GM15510 (cell line): Measurements from ENCODE around the gene SLC27A4.

Source experiments
- POLR2A ChIP-seq: IDR thresholded peaks from 3 replicates; pipeline ENCODE4 v1.6.1; 2011; ENCODE audit warnings: borderline replicate concordance; ENCODE audit not compliant: insufficient read length; ENCODE audit errors: extremely low read depth

Gene SLC27A4

GRCh38 chr9:128317629-128318028 is 22.7 kb upstream of the SLC27A4 start:
- no peak for TF ChIP-seq POLR2A

DNA sequence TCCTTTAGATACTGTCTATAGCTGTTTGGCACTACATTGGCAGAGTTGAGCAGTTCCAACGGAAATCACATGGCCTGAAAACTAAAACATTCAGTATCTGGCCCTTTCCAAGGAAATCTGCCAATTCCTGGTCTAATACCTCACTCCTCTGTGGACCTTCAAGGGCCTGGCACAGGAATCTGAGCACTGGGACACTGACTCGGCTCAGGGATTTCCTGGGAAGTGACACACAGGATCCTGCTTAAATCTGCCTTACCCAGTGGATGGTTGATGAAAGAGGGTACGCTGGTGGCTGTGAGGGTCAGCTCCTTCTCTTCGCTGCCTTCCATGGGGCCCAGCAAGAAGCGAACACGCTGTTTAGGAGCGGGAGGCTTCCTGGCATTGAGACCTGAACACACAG is 19.0 kb upstream of the SLC27A4 start:
- TF ChIP-seq POLR2A: no peak

DNA sequence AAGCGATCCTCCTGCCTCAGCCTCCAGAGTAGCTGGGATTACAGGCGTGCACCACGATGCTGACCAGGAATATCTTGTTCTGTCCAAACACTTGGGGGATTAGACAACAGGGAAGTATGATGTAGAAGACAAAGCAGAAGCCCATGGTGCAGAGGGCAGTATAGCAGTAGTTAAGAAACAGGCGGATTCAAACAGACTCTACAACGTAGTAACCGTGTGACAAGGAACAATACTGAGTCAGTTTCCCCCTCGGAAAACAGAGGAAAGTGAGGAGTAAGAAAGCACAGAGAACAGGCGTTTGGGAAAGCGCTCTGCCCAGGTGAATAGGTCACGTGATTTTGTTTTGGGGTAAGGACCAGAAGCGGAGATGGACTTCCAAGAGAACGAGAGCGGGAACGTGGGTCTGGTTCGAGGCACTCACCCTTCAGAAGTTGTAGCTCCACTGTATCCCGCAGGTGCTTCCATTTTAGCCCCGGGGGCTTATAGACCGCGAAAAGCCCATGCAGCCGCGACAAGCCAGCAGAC is 18.4 kb upstream of the SLC27A4 start:
- no peak for TF ChIP-seq POLR2A

DNA sequence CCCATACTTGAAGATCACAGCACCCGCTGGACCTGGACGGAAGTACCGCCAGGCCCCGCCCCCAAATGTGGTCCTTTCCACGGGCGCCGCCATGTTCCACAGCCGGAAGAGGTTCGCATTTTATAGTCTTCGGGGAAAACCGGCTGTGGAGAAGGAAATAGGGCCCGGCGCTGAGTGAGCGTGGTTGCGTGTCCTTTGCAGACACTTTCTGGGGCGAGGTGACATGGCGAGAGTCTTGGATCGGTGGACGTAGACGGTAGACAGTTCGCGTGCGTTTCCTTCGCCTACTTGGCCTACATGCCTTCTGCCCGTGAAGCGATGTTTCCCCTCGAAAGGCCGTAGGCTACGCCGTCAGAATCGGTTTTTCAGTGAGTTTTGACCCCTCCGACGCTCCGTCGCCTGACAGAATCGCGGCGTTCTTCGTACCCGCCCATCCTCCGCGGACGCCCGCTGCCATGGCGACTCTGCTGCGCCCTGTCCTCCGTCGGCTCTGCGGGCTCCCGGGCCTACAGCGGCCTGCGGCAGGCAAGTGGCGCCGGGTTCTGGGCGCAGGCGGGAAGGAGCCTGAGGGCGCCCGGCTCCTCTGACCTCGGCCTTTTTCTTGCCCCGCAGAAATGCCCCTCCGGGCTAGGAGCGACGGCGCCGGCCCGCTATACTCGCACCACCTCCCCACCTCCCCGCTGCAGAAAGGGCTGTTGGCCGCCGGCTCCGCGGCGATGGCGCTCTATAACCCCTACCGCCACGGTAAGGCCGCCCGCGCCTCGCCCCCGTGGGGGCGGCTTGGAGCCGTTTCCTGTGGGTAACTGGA is 17.7 kb upstream of the SLC27A4 start, which contains the start of the genes COQ4 and TRUB2:
Gene COQ4, plus strand, starts transcription at position 436 of the 808 bp plus-strand sequence. Its CDS starts 20 bp downstream, at position 456.
Gene TRUB2, minus strand, starts transcription at position 44 of the 808 bp plus-strand sequence. Its CDS starts 39 bp downstream, at position 5.
- peak; percentile 79 for TF ChIP-seq POLR2A

GRCh38 chr9:128323212-128323730 is 17.1 kb upstream of the SLC27A4 start:
- TF ChIP-seq POLR2A: no peak

DNA sequence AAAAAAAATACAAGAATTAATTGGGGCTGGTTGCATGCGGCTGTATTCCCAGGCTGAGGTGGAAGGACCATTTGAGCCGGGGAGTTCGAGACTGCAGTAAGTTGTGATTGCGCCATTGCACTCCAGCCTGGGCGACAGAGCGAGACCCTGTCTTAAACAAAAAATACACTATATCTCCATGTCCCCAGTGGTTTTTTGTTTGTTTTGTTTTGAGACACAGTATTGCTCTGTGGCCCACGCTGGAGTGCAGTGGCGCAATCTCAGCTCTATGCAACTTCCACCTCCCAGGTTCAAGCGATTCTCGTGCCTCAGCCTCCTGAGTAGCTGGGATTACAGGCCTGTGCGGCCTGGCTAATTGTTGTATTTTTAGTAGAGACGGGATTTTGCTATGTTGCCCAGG is 16.5 kb upstream of the SLC27A4 start:
- no peak for TF ChIP-seq POLR2A

GRCh38 chr9:128324401-128324800 is 15.9 kb upstream of the SLC27A4 start:
- no peak for TF ChIP-seq POLR2A

DNA sequence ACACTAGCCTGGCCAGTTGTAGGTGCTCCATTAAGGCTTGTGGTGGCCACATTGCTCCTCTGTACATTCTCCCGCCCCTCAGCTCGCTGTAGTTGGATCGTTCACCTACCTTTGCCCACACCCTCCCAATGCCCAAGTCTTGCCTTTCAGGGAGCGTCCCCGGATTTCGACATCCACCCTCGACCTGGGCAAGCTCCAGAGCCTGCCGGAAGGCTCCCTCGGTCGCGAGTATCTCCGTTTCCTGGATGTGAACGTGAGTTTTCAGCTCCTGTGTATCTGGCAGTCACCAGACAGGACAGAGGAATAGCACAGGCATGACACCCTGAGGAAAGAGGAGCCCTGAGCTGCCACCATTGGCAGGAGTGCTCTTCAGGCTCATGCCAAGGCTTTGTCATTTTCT is 14.7 kb upstream of the SLC27A4 start:
- no peak for TF ChIP-seq POLR2A

DNA sequence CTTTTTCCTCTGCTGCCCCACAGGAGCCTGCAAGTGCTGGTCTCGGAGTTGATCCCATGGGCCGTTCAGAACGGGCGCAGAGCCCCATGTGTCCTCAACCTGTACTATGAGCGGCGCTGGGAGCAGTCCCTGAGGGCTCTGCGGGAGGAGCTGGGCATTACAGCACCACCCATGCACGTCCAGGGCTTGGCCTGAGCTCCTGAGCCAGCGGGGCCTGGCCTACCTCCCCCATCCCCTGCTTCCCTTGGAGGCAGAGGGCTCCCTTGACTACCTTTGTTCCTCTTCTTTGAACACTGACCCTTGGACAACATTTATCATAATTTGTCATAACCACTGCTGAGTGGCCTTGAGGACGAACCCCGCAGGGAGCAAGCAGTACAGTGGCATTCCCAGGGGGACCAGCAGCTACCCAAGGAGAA is 6.9 kb upstream of the SLC27A4 start:
- TF ChIP-seq POLR2A: no peak

DNA sequence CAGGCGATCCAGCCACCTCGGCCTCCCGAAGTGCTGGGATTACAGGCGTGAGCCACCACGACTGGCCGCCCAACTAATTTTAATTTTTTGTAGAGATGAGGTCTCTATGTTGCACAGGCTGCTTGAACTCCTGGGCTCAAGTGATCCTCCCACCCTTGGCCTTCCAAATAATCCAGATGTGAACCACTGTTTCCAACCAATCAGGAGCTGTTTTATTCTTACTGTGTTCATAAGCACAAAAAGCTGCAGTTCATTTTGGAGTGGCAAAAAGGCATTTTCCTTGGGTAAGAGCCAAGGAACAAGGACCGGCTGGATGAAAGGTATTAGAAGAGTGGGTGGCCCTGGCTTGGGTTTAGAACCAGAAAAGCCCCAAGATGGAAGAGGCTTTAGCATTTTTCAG is 5.2 kb upstream of the SLC27A4 start:
- no peak for TF ChIP-seq POLR2A

DNA sequence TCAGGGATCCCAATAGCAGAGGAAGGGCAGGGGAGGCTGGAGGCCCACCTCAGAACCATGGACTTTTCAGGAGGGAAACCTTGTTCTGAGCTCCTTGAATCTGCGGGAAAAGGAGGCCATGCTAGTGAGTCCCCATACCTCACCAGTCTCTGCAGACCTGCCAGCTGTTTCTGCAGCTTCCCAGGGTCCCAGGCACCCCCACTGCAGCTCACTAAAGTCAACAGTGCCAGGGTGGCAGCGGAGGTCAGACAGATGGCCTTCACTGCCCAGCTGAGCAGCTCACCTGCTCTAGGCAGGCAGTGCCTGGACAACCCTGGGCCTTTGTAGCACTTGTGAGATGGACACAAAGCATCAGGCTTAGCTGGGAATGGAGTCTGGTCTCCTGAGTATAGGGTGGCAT is 4.4 kb upstream of the SLC27A4 start:
- TF ChIP-seq POLR2A: no peak

DNA sequence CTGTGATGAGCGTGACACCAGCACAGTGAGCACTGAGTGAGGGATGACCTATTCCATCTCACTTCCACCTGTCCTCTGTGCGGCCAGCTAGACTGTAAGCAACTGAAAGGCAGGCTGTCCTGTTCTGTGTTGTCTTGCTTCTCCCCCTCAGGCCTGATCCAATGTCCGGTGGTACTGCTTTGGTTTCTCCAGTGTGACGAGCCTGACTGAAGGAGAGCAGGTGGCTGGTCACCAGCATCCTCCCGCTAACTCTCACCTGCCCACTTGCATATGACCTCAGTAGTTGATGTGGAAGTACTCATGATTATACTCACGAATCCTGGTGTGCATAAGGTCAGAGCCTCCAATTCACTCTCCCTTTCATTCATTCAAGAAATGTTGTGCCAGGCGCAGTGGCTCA is 2.4 kb upstream of the SLC27A4 start:
- TF ChIP-seq POLR2A: no peak

GRCh38 chr9:128340691-128341434 is 536 bp downstream of the SLC27A4 start:
- no peak for TF ChIP-seq POLR2A

DNA sequence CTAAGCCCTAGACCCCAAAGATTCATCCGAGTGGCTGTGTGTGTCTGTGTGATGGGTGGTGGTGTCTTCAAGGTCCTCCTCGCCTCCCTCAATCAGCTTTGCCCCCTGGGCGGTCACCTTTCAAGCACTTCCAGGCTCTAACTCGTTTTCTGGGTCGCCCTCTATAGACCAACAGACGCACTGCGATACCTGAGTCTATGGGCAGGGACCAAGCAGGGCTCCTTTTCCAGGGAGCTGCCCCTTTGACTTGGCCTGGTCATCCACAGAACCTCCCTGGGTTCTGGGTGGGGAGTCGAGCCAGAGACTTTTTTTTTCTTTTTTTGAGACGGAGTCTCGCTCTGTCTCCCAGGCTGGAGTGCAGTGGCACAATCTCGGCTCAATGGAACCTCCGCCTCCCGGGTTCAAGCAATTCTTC is 1.1 kb downstream of the SLC27A4 start:
- no peak for TF ChIP-seq POLR2A
